Activated CD4-positive, alpha-beta T cell treated with anti-CD3 and anti-CD28 coated beads for 1 hour (primary cell): Measurements from ENCODE around the gene FAM174C.

Experiments
- DNase-seq: peaks from one replicate; pipeline ENCODE4 v3.0.0-alpha.2; 2020

The FAM174C gene

GRCh38 chr19:1327125-1327524 lies 51.8 kb downstream of the FAM174C start:
- no peak for DNase-seq
